GM23338 (cell line): ENCODE results near the gene CTNNAL1. TPM values are rescaled to one million over a fixed set of nuclear protein-coding genes. Genes with fewer than 3 reads are reported as not detected.

ENCODE experiments used
- CTCF ChIP-seq, 2 experiments: fragments of 200-600 bp in 1 of 2; sonication (generic) in 1 of 2; conservative IDR thresholded peaks; 2 replicates each; pipeline versions ENCODE4 v1.5.1 to v1.6.1; 2016 to 2017; ENCODE audit warnings: antibody characterized with exemption in 2 of 2, low read depth in 2 of 2, mild to moderate bottlenecking in 2 of 2, moderate library complexity in 1 of 2
- ETS1 ChIP-seq: IDR thresholded peaks from 2 replicates; pipeline ENCODE4 v1.6.1; 2016; ENCODE audit warnings: antibody characterized with exemption
- EZH2phosphoT487 ChIP-seq: fragments of 200-600 bp; sonication (generic); IDR thresholded peaks from one replicate; pipeline ENCODE4 v1.8.1; 2018; ENCODE audit warnings: antibody characterized with exemption; ENCODE audit not compliant: unreplicated experiment
- NANOG ChIP-seq: IDR thresholded peaks from 2 replicates; pipeline ENCODE4 v1.6.1; 2016; ENCODE audit warnings: antibody characterized with exemption, borderline replicate concordance
- ZNF114 ChIP-seq: fragments of 250-450 bp; sonication (Bioruptor Pico); IDR thresholded peaks from 2 replicates; pipeline ENCODE4 v1.5.0; 2020; ENCODE audit warnings: mild to moderate bottlenecking, moderate library complexity
- ZNF331 ChIP-seq: fragments of 250-450 bp; sonication (Bioruptor Pico); IDR thresholded peaks from 2 replicates; pipeline ENCODE4 v1.5.0; 2020; ENCODE audit warnings: low read depth, mild to moderate bottlenecking, moderate library complexity
- ZNF462 ChIP-seq: fragments of 250-450 bp; sonication (Bioruptor Pico); IDR thresholded peaks from 2 replicates; pipeline ENCODE4 v1.5.0; 2020; ENCODE audit warnings: mild to moderate bottlenecking, moderate library complexity
- polyA plus RNA-seq: library from polyadenylated mRNA; unstranded; fragments of >200 nt; fragmentation: Nextera tagmentation; extraction: Ambion mirVana; gene quantifications from 2 replicates; pipeline ENCODE4 v1.2.1, GENCODE V29; 2016
- total RNA-seq: library from RNA; depleted of rRNA; stranded (reverse); fragments of >200 nt; shearing (Covaris generic); gene quantifications from 2 replicates; pipeline ENCODE4 v1.2.3, GENCODE V29; 2014

CTNNAL1 gene
- total and polyA plus RNA-seq, 2 experiments from 2014 or later, result 63.0 to 211 TPM

DNA sequence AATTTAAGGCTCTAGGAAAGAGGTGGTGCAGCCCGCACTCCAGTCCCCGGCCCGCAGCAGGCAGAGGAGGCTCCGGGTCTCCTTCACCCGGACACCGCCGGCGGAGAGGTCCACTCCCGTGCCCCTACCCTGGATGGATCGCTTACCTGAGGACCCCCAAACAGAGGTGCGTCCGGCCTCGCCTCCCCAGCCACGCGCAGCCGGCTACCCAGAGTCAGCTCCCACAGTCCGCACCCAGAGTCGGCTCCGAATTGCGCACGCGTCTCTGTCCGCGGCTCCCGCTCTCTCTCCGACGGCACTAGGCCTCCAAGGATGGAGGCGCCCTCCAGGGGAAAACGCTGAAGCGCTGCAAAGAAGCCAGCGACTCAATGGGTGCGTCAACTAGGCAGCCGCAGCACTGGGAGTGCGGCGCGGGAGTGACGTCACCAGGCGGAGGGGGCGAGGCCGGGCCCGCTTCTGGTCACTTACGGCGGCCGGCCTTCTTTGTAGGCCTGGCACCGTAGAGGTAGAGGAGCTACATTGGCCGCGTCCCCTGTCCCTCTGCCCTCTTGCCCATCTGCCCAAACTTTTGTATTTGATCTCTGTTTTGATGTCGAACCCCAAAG lies 79.5 kb downstream of the CTNNAL1 start, which contains the start of gene ELP1 (continued):
- peak in 1 of 2 experiments; percentile 47; a peak in 3 of 4 replicates for TF ChIP-seq CTCF (conservative IDR thresholded peaks at IDR 0.05; ENCODE audit: low read depth in 2 of 2)
- no peak for TF ChIP-seq EZH2phosphoT487
- TF ChIP-seq ZNF114 (CRISPR knock-in tag), result no peak
- TF ChIP-seq NANOG, result no peak
- TF ChIP-seq ZNF462 (CRISPR knock-in tag), result no peak
- TF ChIP-seq ETS1, result no peak
- no peak for TF ChIP-seq ZNF331 (CRISPR knock-in tag)
